Spleen (tissue), 7 donors: ENCODE data around the gene C5orf58.

Experiments
- POLR2A ChIP-seq, 3 donors: fragments of 450-650 bp; IDR thresholded peaks; one replicate each; pipeline ENCODE4 v1.5.1; 2017; ENCODE audit warnings: antibody characterized with exemption in 3 of 3, mild to moderate bottlenecking in 1 of 3
- POLR2AphosphoS5 ChIP-seq, 3 donors: sonication (generic); formaldehyde crosslinking; IDR thresholded peaks; one replicate each; pipeline ENCODE4 v1.5.1; 2017; ENCODE audit warnings: antibody characterized with exemption in 3 of 3
- TF ChIP-seq, protein P1 (sequence below), 11 experiments: fragments of 200-600 bp in 7 of 11; fragments of 450-650 bp in 4 of 11; sonication (generic) in 4 of 11; IDR thresholded peaks in 8 of 11; conservative IDR thresholded peaks in 3 of 11; 1 replicate in 7 of 11; 2 replicates in 4 of 11; pipeline versions ENCODE4 v1.4.0 to v1.8.0; 2016 to 2021; ENCODE audit warnings: antibody characterized with exemption in 11 of 11, inconsistent platforms in 4 of 11, mild to moderate bottlenecking in 1 of 11
- donor health status: DM: no; HTN: no; CAD: no; lungs with moderate emphysema.
- donor health status: DM: no; HTN: no; CAD: no.
- donor health status: DM: no; HTN: no; CAD: no.

DNA sequence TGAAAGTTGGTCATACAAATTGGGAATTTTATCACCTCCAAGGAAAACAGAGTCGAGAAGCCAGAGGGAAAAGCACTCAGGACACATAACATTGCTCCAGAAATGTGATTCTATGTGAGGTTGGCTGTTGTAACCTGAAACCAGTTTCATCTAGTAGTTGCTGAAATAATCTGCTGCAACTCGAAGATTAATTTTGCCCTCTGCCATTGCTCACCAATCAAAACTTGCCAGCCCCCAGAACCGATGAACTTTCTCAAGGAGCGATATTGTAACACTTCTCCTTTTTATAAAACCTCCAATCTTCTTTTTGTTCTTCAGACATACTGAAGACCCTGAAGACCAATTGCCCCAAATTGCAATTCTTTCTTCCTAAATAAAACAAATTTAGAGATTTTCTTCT is 31.1 kb downstream of the C5orf58 start:
- TF ChIP-seq, protein P1, sequence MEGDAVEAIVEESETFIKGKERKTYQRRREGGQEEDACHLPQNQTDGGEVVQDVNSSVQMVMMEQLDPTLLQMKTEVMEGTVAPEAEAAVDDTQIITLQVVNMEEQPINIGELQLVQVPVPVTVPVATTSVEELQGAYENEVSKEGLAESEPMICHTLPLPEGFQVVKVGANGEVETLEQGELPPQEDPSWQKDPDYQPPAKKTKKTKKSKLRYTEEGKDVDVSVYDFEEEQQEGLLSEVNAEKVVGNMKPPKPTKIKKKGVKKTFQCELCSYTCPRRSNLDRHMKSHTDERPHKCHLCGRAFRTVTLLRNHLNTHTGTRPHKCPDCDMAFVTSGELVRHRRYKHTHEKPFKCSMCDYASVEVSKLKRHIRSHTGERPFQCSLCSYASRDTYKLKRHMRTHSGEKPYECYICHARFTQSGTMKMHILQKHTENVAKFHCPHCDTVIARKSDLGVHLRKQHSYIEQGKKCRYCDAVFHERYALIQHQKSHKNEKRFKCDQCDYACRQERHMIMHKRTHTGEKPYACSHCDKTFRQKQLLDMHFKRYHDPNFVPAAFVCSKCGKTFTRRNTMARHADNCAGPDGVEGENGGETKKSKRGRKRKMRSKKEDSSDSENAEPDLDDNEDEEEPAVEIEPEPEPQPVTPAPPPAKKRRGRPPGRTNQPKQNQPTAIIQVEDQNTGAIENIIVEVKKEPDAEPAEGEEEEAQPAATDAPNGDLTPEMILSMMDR (IDR thresholded peaks at IDR 0.05 in 8 of 11, conservative IDR thresholded peaks at IDR 0.05 in 3 of 11): no peak
- TF ChIP-seq POLR2AphosphoS5 (IDR thresholded peaks at IDR 0.05) (no peak), POLR2A (IDR thresholded peaks at IDR 0.05) (no peak)
